Dermis microvascular lymphatic vessel endothelial cell (primary cell): ENCODE measurements around the gene DOCK8. TPM values are rescaled to one million over a fixed set of nuclear protein-coding genes. Genes with fewer than 3 reads are reported as not detected.
"Not testable (repeated sequence)": the region's sequence is repeated elsewhere in the genome, so short reads cannot be mapped to it uniquely, and the experiment has no call there.

ENCODE experiments used
- DNase-seq, 2 donors: peaks; one replicate each; pipeline versions ENCODE4 v3.0.0 to v3.0.0-alpha.2; 2010; ENCODE audit warnings: low read depth in 2 of 2
- total RNA-seq: library from RNA; depleted of rRNA; stranded (reverse); fragments of >200 nt; gene quantifications from 2 replicates; pipeline ENCODE4 v1.2.1, GENCODE V29; 2014

DOCK8 gene
- total RNA-seq, result 3.3 and 4.4 TPM in 2 replicates

DNA sequence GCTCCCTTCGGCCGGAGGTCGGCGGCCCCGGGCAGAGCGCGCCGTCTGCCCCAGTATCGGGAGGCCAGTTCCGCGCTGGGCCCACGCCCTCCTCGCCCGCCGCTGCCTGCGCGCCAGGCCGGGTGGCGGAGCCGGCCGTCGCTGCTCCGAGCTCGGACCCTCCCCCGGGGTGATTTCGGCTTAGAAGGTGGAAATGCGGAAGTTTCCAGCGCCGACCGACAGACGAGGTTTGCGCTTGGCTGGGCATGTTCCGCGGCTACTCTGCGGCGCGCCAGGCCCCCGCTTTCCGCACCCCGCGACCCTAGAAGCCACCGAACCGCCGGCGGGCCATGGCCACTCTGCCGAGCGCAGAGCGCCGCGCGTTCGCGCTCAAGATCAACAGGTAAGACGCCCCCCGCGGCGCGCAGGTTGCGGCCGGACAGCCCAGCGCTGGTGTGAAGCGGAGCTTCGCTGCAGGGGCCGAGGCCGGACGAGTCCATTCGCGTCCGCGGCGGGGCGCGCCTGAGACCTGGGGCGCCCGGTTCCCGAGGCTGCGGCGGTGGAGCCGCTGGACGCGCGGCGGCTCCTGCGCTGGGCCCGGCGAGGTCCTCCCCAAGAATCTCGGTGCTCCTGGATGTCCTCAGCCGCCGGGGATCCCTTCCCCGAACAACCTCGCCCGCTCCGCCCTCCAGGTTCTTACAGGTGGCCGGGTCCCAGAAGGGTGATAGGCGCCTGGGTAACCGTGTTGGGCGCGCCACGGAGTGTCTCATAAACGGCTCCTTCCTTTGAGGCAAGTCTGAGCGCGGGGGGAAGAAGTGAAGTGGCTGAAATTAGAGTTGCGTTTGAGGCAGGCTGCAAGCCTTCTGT, at the start of gene DOCK8:
Gene DOCK8 (plus strand): TSS at position 218 of the 846 bp plus-strand sequence. CDS start 112 bp downstream, at position 330.
- DNase-seq, result peak in 1 of 2 donors; percentile 53

DNA sequence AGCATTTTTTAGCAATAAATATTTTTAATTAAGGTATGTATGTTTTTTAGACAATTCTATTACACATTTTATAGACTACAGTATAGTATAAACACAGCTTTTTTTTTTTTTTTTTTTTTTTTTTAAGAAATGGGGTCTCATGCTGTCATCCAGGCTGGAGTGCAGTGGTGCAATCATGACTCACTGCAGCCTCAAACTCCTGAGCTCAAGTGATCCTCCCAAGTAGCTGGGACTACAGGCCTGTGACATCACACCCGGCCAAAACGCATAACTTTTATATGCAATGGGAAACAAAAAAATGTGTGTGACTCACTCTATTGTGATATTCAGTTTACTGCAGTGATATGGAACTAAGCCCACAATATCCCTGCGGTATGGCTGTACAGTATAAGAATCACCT, 44.9 kb upstream of the DOCK8 start:
- DNase-seq, result not testable (repeated sequence)

DNA sequence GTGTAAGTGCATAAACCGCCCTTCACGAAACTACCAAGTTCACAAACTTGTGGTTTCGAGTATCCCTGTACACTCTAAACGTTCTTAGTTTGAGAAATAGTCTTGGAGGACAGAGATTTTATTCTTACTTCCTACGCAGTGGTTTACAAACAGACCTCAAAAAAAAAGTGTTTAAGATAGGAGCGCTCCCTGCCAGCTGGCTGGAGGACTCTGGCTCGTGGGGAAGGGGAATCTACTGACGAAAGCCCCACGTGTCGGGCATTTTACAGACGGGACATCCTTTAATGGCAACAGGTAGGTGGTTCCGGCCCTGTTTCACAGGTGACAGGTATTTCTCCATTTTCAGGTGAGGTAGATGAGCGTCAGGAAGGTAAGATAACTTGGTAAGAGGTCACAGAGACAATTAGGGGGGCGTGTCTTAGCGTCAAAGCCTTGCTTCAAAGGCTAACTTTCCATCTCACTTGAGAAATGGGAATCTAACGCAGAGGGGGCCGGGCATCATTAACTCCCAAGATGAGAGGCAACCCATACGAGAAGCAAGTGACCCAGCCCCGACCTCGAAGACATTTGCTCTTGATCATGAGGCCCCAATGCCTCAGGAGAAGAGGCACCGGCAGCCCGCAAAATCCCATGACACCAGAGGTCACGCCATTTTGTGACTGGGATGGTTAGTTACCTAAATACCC, 36.4 kb upstream of the DOCK8 start:
- DNase-seq, result not testable (repeated sequence)

DNA sequence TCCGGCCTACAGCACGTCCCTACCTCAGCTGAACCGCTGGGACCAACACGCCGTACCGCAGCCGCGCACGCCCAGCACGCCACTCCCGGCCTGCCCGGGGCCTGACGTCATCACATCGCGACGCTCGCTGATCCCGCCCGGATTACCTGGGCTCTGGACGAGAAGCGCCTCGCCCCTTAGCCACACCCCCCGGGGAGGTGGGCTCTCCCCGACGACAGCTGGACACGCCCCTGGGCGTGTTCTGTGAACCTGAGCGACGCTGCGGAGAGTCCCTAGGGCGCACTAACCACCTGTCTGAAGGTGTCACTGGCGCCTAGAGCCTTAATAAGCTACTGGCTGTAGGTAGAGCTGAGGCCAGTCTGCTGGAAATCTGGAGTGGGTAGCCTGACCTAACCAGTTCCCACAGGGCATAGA, 35.7 kb upstream of the DOCK8 start, which contains the start of gene ZNG1A:
Gene ZNG1A (minus strand): TSS at position 87 of the 414 bp plus-strand sequence. CDS start 87 bp downstream, outside the sequence.
- DNase-seq, result peak in 1 of 2 donors; percentile 57

DNA sequence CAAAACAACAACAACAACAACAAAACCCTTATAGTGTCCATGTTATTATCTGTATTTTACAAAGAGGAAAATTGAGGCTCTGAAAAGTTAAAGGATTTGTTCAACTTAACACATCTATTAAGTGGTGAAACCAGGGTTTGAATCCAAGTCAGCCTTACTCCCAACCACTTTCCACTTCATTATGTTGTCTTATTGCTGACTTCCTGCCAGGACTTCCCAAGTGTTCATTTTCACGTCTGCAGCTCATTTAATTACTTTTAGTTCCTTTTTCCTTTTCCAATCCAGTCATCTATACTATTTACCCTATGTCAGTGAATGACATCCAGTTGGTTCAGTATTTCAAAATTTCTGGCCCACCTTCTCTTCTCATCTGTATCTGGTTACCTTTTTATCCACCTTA, 15.1 kb upstream of the DOCK8 start:
- DNase-seq, result not testable (repeated sequence)

DNA sequence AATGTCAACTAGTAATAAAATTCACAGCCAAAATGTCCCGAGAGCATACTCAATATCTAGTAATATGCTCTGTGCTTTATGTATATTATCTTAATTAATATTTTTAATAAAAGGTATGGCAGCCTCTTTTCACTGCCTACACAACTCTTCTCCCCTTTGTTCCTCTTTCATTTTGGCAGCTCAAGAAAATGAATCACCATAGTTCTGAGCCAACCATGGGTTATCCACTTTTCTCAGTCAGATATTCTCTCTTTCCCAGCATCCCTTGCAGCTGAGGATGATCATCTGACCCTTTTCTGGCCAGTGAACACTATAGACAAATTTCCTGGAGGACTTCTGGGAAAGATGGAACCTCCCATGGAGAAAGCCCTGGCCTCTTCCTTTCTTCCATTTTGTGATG, 8.2 kb upstream of the DOCK8 start:
- no peak for DNase-seq

DNA sequence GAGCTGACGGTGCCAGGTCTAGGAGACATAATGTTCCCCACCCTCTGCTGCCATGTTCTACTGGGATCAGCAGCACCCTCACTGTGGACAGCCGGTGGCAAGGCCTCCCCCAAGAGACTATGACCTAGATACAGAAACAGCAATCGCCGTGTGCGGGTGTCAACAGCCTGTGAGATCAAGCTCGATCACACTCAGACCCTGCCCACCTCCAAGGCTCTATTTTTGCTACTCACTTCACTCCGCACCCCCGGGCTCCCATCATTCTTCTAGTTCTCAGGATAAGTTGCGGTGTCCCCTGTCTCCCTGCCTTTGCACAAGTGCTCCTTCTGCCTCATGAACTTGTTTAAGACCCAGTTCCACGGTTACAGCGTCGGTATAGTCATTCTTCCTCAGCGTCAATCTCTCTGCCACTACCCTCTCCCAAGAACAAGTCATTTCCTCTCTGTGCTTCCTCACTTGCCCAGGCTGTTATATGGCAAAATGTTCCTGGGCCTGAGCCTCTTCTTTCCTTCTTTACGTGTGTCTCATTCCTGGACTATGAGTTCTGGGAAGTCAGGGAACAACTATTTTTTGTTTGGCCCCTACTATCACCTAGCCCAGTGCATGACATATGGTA, 5.4 kb upstream of the DOCK8 start:
- DNase-seq, result no peak

DNA sequence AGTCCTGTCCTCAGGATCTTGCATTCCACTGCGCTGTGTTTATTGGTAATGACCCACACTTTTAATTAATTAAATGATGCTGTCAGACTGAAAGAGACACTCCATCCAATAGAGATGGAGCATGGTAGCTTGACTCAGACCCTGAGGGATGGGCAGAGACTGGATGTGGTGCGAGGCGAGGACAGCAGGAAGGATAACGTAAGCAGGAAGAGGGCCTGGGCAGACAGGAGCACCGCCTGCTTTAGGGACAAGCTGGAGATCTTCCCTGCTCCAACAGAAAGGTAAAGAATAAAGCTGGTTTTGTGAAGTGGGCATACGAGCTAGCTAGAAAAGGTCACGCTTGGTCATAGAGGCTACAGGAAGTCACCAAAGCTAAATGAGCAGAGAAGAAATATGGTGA, 3.6 kb upstream of the DOCK8 start:
- DNase-seq, result no peak

DNA sequence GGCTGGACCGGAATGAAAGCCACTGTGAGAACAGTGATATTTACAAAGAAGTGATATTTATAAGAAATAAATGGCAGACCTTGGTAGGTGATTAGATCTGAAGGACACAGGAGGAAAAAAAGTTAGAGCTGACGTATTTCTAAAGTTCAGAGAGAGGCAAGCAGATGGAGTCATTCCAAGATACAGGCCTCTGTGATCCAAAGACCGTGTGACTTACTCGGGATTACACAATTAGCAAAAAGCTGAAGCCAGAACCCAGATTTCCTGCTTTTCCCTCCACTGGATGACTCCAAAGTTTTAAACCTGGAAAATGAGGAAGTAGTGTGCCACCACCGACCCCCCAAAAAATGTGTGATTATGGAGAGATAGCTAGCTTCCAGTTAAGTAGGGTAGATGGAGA, 3.1 kb upstream of the DOCK8 start:
- no peak for DNase-seq

DNA sequence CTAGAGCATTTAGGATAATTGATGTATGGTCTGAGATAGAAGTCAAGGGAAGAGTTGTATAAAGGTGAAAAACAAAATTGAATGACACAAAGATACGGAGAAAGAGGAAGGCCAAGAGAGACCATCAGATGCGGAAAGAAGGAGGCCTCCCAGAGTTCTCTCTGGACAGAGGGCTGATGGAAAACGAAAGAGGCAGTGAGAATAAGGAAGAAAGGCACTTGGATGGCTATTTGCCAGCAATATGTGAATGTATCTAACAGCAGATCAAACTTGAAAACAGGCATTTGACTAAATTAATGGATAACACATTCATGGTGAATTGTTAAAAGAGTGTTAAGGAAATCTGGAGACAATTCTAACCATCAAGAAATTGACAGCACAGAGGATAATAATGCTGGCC, 2.4 kb upstream of the DOCK8 start:
- DNase-seq, result no peak

DNA sequence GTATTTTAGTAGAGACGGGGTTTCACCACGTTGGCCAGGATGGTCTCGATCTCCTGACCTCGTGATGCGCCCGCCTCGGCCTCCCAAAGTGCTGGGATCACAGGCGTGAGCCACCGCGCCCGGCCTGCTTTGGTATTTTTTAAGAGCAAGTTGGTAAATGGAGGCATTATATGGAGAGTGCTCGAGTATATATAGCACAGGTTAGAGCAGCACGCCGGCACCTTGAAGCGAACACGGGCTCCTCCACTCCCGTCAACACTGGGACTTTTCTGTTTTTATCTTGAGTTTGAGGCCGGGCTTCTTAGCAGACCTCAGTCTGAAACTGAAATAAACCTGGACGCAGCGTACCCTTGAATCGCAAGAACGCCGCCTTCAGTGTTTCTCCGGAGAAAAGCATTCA, 764 bp upstream of the DOCK8 start:
- not testable (repeated sequence) for DNase-seq

DNA sequence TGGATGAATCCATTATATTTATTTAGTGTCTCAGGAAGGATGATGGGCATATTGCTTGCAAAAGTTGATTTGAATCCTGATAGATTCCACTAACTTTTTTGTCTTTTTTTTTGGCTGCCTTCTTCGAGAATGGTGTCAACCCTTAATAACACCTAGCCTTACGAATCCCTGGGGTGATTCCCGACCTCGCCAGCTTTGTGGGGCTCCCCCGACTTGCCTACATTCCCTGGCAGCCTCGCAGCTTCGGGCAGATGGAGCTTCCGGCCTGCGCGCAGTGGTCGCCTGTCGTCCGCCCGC, 366 bp upstream of the DOCK8 start:
- no peak for DNase-seq

DNA sequence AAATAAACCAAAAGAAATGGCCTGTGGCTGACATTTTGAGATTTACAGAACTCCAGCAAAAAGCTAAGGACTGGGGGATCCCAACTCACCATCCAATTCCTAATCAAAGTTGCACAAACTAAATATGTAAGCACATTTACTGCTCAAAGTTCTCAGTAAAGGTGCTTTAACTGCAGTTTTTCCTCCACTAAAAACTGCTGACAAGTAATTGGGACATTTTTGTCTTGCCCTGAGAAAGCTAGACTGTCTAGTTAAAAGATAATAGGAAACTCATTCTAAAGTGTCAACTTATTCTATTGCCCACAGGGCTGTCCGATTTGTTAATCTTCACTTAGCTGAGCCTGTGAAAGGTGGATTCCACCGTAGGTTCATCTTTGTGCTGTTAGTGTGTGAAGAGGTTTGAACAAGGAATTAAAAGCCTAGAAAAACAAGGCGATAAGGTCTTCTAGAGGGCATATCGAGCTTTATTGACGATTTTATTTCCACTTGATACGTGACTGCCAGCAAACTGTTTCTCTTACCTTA, 1.0 kb downstream of the DOCK8 start:
- no peak for DNase-seq

DNA sequence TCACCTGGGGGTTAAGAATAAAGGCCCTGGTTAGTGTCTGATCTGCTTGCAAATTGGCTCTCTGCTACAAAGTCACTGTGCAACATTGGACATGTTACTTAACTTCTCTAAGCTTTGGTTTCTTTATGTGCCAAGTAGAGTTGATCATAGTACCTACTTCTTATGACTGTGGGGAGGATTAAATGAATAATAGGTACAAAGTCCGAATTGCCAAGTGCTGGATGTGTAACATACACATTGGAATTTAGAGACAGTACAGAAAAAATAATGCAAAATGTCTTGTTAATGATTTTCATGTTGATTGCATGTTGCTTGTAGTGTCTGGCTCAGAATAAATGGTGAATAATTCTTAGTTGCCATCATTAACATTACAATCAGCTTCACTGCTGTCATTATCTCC, 2.2 kb downstream of the DOCK8 start:
- DNase-seq, result no peak

DNA sequence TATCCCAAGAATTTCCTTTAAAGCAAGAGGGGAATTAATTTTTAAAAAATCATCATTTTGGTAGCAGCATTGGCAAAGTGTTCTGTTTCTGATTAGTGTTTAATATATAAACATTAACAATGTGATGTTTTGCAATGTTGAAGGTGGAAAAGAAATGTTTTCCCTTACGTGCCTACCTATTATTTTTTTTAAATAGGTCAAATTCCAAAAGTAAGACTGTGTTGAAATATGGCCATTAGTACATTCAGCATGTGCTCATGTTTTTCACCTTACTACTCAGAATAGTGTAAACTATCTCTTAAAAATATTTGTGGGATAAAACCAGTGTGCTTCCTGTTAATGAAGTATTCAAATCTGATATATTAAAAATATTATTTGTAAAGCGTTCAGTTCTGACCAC, 3.3 kb downstream of the DOCK8 start:
- DNase-seq, result no peak

DNA sequence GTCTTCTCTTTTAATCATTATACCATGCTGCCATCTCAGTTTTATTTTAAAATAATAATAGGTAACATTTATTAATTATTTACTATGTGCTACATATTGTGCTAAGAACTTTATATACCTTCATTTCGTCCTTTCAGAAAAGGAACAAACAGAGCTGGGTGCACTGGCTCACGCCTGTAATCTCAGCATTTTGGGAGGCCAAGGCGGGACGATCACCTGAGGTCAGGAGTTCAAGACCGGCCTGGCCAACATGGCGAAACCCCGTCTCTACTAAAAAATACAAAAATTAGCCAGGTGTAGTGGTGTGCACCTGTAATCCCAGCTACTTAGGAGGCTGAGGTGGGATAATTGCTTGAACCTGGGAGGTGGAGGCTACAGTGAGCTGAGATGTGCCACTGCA, 4.4 kb downstream of the DOCK8 start:
- not testable (repeated sequence) for DNase-seq

DNA sequence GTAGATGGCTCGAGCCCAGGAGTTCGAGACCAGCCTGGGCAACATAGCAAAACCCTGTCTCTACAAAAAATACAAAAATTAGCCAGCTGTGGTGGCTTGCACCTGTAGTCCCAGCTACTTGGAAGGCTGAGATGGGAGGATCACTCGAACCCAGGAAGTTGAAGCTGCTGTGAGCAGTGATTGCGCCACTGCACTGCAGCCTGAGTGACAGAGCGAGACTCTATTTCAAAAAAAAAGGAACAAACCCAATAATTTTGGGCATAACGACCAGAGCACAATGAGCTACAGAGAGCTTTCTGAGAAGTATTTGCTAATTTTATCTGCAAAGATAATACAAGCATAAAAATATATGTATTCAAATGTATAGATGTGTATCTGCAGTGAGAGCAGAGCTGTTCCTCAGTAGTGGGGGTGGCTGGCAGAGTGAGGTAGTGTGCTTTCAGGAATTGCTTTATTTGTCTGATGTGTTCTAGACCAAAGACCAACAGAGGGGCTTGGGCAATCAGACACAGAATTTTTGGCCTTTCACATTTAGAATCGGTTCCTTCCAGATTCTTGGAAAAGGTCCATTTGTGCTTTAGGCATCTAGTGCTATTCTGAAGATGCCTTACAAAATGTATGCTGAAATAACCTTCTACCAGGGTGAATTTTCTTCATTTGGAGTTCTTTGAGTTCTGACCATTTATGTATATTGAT, 5.2 kb downstream of the DOCK8 start:
- DNase-seq, result no peak

DNA sequence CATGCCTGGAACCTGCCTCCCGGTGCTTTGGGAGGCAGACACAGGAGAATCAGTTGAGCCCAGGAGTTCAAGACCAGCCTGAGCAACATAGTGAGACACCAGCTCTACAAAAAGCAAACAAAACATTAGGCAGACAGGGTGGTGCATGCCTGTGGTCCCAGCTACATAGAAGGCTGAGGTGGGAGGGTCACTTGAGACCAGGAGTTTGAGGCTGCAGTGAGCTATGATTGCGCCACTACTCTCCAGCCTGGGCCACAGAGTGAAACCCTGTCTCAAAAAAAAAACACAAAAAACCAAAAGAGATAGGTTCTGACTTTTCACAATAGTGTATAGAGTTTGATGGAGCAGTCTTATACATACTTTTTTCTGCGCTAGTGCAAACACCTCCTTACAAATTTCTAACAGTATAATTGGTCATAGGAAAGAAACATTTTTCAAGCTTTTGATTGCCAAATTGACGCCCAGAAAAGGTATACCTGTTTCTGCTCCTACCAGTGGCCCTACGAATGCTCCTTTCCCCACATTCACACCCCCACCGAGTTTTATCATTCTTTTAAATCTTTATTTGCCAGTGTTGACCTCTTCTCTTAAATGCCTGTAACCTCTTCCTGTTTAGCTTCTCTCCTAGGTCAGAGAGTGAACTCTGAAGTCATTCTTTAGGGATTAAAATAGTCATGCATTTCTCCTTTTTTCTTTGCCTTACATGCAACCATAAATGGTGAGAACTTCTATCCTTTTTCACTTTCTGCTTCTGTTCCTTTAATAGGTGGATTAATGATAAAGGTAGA, 7.5 kb downstream of the DOCK8 start:
- no peak for DNase-seq

DNA sequence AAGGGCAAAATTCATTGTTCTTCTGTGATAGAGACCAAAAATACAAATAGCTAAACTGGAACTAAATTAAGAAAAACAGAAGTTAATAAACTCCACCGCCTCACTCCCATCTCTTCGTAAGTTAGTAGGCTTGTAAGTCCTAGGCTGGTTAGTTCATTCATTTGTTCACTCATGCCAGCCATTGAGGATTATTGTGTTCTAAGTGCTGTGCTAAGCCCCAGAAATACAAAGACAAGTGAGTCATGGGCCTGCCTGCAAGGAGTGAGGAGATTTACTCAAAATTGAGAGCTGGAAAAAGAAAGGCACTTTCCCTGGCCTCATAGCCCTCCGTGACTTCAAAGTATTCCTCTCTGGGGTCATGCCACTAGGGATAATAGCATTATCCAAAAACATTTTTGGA, 8.5 kb downstream of the DOCK8 start:
- DNase-seq, result no peak

DNA sequence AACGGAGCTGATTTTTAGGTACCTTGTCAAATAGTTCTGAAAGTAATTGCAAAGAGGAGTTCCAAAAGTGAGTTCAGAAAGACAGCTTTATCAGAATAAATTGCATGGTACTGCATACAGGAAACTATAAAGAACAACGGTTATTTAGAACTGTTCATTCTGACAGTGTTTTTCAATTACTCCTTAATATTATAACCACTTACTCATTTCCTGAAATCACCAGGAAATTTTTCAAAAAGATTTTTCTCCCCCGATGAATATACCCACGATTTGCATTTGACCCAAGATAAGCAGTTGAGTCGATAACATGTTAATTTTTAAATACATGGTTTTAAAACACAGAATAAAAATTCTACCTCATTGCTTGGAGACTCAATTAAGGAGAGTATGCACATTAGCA, 9.4 kb downstream of the DOCK8 start:
- no peak for DNase-seq
